ENCODE data around the gene ZNF215.

GRCh38 chr11:6962141-6962540, 35.9 kb downstream of the ZNF215 start:
- TF ChIP-seq, protein P1, sequence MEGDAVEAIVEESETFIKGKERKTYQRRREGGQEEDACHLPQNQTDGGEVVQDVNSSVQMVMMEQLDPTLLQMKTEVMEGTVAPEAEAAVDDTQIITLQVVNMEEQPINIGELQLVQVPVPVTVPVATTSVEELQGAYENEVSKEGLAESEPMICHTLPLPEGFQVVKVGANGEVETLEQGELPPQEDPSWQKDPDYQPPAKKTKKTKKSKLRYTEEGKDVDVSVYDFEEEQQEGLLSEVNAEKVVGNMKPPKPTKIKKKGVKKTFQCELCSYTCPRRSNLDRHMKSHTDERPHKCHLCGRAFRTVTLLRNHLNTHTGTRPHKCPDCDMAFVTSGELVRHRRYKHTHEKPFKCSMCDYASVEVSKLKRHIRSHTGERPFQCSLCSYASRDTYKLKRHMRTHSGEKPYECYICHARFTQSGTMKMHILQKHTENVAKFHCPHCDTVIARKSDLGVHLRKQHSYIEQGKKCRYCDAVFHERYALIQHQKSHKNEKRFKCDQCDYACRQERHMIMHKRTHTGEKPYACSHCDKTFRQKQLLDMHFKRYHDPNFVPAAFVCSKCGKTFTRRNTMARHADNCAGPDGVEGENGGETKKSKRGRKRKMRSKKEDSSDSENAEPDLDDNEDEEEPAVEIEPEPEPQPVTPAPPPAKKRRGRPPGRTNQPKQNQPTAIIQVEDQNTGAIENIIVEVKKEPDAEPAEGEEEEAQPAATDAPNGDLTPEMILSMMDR (IDR thresholded peaks at IDR 0.05) = no peak
- no peak for TF ChIP-seq POLR2AphosphoS5 (IDR thresholded peaks at IDR 0.05; ENCODE audit: insufficient read depth in 1 of 2, low read depth in 1 of 2)

Data from vagina (tissue), 2 donors.